ENCODE measurements around the gene EVA1C. TPM values are rescaled to one million over a fixed set of nuclear protein-coding genes. Genes with fewer than 3 reads are reported as not detected.

The EVA1C gene
- polyA plus RNA-seq, 1 donor from 2014 or later, result 2.1 TPM

DNA sequence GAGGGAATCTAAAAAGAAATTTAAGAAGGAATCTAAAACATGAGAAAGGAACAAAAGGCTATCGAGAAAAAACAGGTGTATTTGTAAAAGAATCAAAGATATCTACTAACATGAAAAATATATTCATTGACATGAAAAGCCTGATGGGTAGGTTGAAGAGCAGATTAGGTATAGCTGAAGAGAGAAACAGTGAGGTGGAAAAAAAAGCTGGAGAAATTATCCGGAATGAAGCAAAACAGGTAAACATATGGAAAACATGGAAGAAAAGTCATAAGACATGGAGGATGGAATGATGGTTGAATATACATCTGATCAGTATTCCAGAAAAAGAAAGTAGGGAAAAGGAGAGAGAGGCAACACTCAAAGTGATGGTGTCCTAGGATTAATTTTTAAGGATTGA, 9.6 kb downstream of the EVA1C start:
- no peak overlapping the region for H2AFZ ChIP-seq (ENCODE audit: low read depth, low read length)
- H3K9ac ChIP-seq (ENCODE audit: low read length), result no peak overlapping the region
- H3K4me3 ChIP-seq (ENCODE audit: low read length), result no peak overlapping the region
- H3K36me3 ChIP-seq (ENCODE audit: insufficient read depth, low read length), result no peaks in the 10 kb centered on the region
- H3K9me2 ChIP-seq (ENCODE audit: insufficient read depth, low read length), result no peaks in the 10 kb centered on the region
- peaks cover 5% of the 10 kb centered on the region for H3K9me3 ChIP-seq (ENCODE audit: low read length)
- no peak overlapping the region for H3K27ac ChIP-seq (ENCODE audit: low read length)
- H3K4me2 ChIP-seq (ENCODE audit: low read length), result no peak overlapping the region
- TF ChIP-seq, protein P1, sequence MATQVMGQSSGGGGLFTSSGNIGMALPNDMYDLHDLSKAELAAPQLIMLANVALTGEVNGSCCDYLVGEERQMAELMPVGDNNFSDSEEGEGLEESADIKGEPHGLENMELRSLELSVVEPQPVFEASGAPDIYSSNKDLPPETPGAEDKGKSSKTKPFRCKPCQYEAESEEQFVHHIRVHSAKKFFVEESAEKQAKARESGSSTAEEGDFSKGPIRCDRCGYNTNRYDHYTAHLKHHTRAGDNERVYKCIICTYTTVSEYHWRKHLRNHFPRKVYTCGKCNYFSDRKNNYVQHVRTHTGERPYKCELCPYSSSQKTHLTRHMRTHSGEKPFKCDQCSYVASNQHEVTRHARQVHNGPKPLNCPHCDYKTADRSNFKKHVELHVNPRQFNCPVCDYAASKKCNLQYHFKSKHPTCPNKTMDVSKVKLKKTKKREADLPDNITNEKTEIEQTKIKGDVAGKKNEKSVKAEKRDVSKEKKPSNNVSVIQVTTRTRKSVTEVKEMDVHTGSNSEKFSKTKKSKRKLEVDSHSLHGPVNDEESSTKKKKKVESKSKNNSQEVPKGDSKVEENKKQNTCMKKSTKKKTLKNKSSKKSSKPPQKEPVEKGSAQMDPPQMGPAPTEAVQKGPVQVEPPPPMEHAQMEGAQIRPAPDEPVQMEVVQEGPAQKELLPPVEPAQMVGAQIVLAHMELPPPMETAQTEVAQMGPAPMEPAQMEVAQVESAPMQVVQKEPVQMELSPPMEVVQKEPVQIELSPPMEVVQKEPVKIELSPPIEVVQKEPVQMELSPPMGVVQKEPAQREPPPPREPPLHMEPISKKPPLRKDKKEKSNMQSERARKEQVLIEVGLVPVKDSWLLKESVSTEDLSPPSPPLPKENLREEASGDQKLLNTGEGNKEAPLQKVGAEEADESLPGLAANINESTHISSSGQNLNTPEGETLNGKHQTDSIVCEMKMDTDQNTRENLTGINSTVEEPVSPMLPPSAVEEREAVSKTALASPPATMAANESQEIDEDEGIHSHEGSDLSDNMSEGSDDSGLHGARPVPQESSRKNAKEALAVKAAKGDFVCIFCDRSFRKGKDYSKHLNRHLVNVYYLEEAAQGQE (IDR thresholded peaks at IDR 0.05; ENCODE audit: borderline replicate concordance), result no peak
- TF ChIP-seq SMC3 (conservative IDR thresholded peaks at IDR 0.05; ENCODE audit: poor library complexity), result no peak
- TF ChIP-seq, protein P2, sequence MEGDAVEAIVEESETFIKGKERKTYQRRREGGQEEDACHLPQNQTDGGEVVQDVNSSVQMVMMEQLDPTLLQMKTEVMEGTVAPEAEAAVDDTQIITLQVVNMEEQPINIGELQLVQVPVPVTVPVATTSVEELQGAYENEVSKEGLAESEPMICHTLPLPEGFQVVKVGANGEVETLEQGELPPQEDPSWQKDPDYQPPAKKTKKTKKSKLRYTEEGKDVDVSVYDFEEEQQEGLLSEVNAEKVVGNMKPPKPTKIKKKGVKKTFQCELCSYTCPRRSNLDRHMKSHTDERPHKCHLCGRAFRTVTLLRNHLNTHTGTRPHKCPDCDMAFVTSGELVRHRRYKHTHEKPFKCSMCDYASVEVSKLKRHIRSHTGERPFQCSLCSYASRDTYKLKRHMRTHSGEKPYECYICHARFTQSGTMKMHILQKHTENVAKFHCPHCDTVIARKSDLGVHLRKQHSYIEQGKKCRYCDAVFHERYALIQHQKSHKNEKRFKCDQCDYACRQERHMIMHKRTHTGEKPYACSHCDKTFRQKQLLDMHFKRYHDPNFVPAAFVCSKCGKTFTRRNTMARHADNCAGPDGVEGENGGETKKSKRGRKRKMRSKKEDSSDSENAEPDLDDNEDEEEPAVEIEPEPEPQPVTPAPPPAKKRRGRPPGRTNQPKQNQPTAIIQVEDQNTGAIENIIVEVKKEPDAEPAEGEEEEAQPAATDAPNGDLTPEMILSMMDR (IDR thresholded peaks at IDR 0.05; ENCODE audit: poor library complexity, severe bottlenecking), result no peak
- TF ChIP-seq EP300 (conservative IDR thresholded peaks at IDR 0.05; ENCODE audit: poor library complexity, severe bottlenecking), result no peak
- TF ChIP-seq TAF1 (IDR thresholded peaks at IDR 0.05; ENCODE audit: low read depth), result no peak
- TF ChIP-seq POLR2AphosphoS5 (IDR thresholded peaks at IDR 0.05), result no peak
- no peak for TF ChIP-seq RAD21 (conservative IDR thresholded peaks at IDR 0.05)
- no peak for TF ChIP-seq EZH2 (IDR thresholded peaks at IDR 0.05; ENCODE audit: borderline replicate concordance, insufficient read depth, low read length, poor library complexity, severe bottlenecking)
- TF ChIP-seq MXI1 (conservative IDR thresholded peaks at IDR 0.05; ENCODE audit: poor library complexity, severe bottlenecking), result no peak
- no peaks in the 10 kb centered on the region for H3F3A ChIP-seq (ENCODE audit: insufficient read depth, low read length, poor library complexity, severe bottlenecking)
- H3K27me3 ChIP-seq (ENCODE audit: insufficient read depth, low read depth, low read length), result no peaks in the 10 kb centered on the region
- no peaks in the 10 kb centered on the region for H4K20me1 ChIP-seq (ENCODE audit: insufficient read depth)
- no peaks in the 10 kb centered on the region for H3K79me2 ChIP-seq (replicated peaks; ENCODE audit: insufficient read depth, low read length)

DNA sequence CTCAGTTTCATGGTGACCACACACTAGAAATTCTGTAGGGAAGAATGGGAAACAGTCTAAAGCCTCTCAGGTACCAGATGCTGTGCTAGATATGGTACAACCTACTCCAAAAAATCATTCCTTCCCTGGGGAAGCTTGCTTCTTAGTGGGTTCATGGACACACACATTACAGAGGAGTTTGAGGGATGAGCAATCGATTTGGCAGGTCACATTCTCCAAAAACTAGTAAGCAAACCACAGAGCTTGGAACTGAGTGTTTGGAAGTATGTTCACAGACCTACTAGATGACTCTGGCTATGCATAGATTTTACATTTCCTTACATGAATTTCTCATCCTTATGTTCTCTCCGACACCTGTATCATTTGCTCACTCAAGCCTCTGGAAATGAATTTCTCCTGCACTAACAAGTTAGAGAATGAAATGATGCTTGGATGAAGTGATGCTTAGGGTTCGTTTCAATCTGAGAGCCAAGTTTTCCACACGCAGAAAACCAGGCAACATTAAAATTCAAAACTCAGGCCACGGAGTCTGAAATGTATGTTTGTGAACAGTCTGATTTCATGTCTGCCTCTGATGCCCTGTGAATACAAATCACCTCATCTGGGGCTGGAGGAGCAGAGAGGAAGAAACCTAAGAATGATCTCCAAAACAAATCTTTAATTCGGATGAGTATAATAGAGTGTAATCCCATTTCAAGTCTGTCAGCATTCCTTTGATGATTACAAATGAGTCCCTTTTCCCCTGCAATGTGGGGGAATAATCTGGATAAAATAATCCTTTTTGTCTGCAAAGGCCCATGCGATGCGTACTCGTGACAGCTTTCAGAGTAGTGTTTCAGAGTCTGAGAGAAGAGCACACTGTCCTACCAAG, 11.0 kb downstream of the EVA1C start:
- H3K79me2 ChIP-seq (replicated peaks; ENCODE audit: insufficient read depth, low read length), result no peaks in the 10 kb centered on the region
- H3F3A ChIP-seq (ENCODE audit: insufficient read depth, low read length, poor library complexity, severe bottlenecking), result no peaks in the 10 kb centered on the region
- no peaks in the 10 kb centered on the region for H4K20me1 ChIP-seq (ENCODE audit: insufficient read depth)
- no peaks in the 10 kb centered on the region for H3K36me3 ChIP-seq (ENCODE audit: insufficient read depth, low read length)
- H3K9me2 ChIP-seq (ENCODE audit: insufficient read depth, low read length), result no peaks in the 10 kb centered on the region
- TF ChIP-seq RAD21 (conservative IDR thresholded peaks at IDR 0.05), result no peak
- TF ChIP-seq MXI1 (conservative IDR thresholded peaks at IDR 0.05; ENCODE audit: poor library complexity, severe bottlenecking), result no peak
- TF ChIP-seq, protein P2 (IDR thresholded peaks at IDR 0.05; ENCODE audit: poor library complexity, severe bottlenecking), result no peak
- no peak for TF ChIP-seq TAF1 (IDR thresholded peaks at IDR 0.05; ENCODE audit: low read depth)
- no peak for TF ChIP-seq EP300 (conservative IDR thresholded peaks at IDR 0.05; ENCODE audit: poor library complexity, severe bottlenecking)
- TF ChIP-seq, protein P1 (IDR thresholded peaks at IDR 0.05; ENCODE audit: borderline replicate concordance), result no peak
- no peak for TF ChIP-seq EZH2 (IDR thresholded peaks at IDR 0.05; ENCODE audit: borderline replicate concordance, insufficient read depth, low read length, poor library complexity, severe bottlenecking)
- no peak for TF ChIP-seq SMC3 (conservative IDR thresholded peaks at IDR 0.05; ENCODE audit: poor library complexity)
- TF ChIP-seq POLR2AphosphoS5 (IDR thresholded peaks at IDR 0.05), result no peak
- H2AFZ ChIP-seq (ENCODE audit: low read depth, low read length), result no peak overlapping the region
- no peak overlapping the region for H3K9ac ChIP-seq (ENCODE audit: low read length)
- no peaks in the 10 kb centered on the region for H3K27me3 ChIP-seq (ENCODE audit: insufficient read depth, low read depth, low read length)
- peaks cover 5% of the 10 kb centered on the region for H3K9me3 ChIP-seq (ENCODE audit: low read length)
- H3K27ac ChIP-seq (ENCODE audit: low read length), result no peak overlapping the region
- H3K4me3 ChIP-seq (ENCODE audit: low read length), result no peak overlapping the region
- H3K4me2 ChIP-seq (ENCODE audit: low read length), result no peak overlapping the region
